ENCODE data around the gene ZCCHC2.

GRCh38 chr18:62525608-62526007, 2.8 kb downstream of the ZCCHC2 start:
- TF ChIP-seq RCOR1 (IDR thresholded peaks at IDR 0.05; ENCODE audit: low read depth, low read length) (no peak), CTCF (IDR thresholded peaks at IDR 0.05) (no peak), RNF2 (IDR thresholded peaks at IDR 0.05; ENCODE audit: borderline replicate concordance, low read depth) (no peak), MAZ (IDR thresholded peaks at IDR 0.05; ENCODE audit: borderline replicate concordance, low read depth, low read length) (no peak), POLR2A (IDR thresholded peaks at IDR 0.05; ENCODE audit: low read length) (no peak), FOSL2 (IDR thresholded peaks at IDR 0.05) (no peak), FOSL2 (CRISPR knock-in tag; IDR thresholded peaks at IDR 0.05) (no peak), BHLHE40 (IDR thresholded peaks at IDR 0.05; ENCODE audit: low read depth, low read length) (no peak), ZFP36 (IDR thresholded peaks at IDR 0.05; ENCODE audit: borderline replicate concordance, partially characterized antibody) (no peak)
- TF ChIP-seq, protein P1, sequence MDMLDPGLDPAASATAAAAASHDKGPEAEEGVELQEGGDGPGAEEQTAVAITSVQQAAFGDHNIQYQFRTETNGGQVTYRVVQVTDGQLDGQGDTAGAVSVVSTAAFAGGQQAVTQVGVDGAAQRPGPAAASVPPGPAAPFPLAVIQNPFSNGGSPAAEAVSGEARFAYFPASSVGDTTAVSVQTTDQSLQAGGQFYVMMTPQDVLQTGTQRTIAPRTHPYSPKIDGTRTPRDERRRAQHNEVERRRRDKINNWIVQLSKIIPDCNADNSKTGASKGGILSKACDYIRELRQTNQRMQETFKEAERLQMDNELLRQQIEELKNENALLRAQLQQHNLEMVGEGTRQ (IDR thresholded peaks at IDR 0.05): no peak
- TF ChIP-seq, protein P2, sequence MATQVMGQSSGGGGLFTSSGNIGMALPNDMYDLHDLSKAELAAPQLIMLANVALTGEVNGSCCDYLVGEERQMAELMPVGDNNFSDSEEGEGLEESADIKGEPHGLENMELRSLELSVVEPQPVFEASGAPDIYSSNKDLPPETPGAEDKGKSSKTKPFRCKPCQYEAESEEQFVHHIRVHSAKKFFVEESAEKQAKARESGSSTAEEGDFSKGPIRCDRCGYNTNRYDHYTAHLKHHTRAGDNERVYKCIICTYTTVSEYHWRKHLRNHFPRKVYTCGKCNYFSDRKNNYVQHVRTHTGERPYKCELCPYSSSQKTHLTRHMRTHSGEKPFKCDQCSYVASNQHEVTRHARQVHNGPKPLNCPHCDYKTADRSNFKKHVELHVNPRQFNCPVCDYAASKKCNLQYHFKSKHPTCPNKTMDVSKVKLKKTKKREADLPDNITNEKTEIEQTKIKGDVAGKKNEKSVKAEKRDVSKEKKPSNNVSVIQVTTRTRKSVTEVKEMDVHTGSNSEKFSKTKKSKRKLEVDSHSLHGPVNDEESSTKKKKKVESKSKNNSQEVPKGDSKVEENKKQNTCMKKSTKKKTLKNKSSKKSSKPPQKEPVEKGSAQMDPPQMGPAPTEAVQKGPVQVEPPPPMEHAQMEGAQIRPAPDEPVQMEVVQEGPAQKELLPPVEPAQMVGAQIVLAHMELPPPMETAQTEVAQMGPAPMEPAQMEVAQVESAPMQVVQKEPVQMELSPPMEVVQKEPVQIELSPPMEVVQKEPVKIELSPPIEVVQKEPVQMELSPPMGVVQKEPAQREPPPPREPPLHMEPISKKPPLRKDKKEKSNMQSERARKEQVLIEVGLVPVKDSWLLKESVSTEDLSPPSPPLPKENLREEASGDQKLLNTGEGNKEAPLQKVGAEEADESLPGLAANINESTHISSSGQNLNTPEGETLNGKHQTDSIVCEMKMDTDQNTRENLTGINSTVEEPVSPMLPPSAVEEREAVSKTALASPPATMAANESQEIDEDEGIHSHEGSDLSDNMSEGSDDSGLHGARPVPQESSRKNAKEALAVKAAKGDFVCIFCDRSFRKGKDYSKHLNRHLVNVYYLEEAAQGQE (IDR thresholded peaks at IDR 0.05): no peak
